Hepatic stellate cell (primary cell): ENCODE data around the gene C17orf107.
"Not testable (repeated sequence)": the region's sequence is repeated elsewhere in the genome, so short reads cannot be mapped to it uniquely, and the experiment has no call there.

Experiments used
- DNase-seq: peaks from one replicate; pipeline ENCODE4 v3.0.0; 2011; ENCODE audit warnings: low spot score

Gene C17orf107

DNA sequence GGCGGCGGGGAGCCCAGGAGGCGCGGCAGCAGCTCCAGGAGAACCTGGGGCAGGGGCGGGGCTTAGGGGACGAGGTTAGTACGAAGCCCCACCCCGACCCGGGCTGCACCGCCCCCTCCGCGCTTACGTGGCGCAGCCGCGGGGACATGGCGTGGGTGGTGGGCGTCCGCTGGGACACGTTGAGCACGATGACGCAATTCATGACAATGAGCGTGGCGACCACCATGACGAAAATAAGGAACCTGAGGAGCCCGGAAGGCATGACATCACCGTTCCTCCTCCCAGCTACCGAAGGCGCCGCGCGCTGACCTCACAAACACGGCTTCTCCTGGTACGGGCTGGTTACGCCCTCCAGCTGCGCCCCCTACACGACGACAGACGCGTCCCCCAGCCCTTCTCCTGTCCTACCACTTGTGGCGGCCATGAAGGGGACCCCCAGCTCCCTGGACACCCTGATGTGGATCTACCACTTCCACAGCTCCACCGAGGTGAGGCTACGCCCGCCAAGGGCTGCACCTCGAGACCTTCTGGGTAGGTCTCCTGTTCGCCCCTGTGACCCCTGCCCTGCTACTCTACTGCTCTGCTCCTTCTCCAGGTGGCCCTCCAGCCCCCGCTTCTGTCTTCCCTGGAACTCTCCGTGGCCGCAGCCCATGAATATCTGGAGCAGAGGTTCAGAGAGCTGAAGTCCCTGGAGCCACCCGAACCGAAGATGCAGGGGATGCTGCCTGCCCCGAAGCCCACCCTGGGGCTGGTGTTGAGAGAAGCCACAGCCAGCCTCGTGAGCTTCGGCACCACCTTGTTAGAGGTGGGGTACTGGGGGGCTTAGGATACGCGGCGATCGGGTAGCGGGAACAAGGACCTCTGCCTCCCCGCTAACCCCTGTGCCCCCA is at the start of gene C17orf107:
C17orf107 (plus strand) TSS at position 196 of the 890 bp plus-strand sequence; CDS start at position 423, 227 bp downstream.
- peak; percentile 71 for DNase-seq

DNA sequence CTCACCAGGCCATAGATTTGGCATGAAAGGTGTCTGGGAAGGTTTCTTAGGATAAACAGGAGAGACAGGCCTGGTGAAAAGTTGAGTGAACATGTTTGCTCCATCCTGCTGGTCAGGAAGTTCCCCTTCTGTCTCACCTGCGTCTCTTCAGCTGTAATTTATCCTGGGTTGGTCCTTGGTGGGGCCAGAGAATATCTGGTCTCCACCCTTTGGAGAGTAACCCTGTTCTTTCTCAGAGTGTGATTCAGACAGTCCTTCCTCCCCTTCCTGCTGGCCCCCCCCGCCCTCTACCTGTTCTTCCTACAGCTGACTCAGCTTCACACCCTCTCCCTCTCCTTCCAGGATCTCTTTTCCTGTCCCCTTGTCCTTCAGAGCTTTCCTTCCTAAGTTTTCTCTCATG is 49.1 kb upstream of the C17orf107 start:
- DNase-seq, result no peak

DNA sequence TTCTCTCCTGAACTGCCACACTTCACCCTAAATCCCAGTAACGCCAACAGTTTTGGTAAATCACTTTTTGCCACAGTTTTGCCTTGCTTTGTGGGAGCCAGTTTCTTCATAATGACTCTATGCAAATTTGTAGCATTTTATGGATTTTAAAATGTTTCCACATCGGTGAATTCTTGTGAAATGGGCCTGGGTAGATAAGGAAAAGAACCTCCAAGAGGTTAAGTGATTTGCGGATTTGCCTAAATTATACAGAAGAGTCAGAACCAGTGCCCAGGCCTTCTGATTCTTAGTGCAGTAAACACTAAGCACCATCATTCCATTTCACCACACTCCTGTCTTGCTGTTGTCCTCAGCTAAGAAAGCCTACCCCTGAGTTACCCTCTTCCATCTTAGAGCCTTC is 48.3 kb upstream of the C17orf107 start:
- DNase-seq, result no peak

DNA sequence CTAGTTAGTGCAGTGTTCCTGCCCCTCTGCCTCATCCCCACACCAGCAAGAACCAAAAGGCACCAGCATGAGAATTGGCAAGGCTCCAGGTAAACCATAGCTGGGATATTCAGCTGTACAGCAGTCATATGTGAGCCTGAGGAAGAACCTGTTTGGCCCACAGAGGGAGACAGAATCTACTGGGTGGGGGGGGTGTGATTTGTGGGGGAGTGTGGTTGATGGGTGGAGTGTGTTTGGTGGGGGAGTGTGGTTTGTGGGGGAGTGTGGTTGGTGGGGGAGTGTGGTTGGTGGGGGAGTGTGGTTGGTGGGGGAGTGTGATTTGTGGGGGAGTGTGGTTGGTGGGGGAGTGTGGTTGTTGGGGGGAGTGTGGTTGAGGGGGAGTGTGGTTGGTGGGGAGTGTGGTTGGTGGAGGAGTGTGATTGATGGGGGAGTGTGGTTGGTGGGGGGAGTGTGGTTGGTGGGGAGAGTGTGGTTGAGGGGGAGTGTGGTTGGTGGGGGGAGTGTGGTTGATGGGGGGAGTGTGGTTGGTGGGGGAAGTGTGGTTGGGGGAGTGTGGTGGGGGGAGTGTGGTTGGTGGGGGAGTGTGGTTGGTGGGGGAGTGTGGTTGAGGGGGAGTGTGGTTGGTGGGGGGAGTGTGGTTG is 46.6 kb upstream of the C17orf107 start:
- peak; percentile 76 for DNase-seq

DNA sequence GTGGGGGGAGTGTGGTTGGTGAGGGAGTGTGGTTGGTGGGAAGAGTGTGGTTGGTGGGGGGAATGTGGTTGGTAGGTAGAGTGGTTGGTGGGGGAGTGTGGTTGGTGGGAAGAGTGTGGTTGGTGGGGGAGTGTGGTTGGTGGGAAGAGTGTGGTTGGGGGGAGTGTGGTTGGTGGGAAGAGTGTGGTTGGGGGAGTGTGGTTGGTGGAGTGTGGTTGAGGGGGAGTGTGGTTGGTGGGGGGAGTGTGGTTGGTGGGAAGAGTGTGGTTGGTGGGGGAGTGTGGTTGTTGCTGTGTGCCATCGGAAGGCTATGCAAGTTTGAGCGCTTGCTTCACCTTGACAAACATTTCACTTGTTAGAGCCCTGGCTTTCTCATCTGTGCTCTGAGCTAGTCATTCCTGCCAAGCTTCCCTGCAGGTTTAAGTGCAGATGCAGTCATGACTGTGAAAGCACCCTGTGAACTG is 46.1 kb upstream of the C17orf107 start:
- no peak for DNase-seq

DNA sequence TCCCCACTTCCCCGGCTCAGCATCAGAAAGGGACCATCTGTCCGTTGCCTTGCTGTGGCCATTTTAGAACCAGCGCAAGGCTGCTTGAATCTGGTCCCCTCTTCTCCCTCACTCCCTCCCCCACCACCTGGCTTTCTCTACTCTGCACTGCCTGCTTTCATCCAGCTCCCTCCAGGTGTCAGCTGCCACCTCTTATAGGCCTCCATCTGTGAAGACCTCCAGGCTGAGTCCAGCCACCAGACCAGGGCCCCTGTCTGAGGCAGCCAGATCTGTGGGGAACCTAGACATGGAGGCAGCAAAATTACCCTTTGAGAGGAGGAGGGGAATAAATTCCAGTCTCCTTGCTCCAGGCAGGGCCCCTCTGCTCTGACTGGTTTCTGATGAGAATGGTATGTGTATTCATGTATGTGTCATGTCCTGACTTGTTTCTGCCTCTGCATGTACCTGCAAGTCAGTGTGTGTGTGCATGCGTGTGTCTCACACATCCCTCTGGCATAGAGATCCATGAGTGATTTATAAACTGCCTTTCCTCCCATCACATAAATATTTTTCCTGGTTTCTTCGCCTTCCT is 45.1 kb upstream of the C17orf107 start:
- DNase-seq, result no peak

DNA sequence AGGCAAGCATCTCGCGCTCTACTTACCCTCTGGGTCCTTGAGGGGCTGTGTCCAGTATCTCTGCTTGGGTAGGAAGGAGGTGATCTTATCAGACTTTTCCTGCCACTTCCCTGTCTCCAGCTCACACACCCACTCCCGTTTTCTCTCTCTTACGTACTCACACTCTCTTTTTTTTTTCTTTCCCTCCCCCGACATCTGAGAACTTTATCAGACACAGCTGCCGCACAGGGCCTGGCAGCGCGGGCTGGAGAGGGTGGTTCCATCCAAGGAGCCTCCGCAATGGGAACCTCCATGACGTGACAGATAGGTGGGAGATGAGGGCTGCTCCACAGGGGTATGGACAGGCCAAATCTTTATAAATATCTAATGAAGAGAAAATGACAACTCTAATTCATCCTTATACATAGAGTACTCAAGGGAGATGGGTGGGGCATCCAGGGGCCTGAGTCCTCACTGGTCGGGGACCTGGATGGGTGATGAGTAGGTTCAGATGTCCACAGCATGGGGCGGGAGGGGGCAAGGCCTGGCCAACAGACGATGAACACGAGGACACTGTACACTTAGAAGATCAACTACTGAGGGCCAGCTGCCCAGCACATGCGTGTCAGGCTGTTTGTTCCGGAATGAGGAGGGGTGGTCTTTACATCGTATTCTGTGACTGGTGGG is 42.9 kb upstream of the C17orf107 start:
- DNase-seq, result no peak

DNA sequence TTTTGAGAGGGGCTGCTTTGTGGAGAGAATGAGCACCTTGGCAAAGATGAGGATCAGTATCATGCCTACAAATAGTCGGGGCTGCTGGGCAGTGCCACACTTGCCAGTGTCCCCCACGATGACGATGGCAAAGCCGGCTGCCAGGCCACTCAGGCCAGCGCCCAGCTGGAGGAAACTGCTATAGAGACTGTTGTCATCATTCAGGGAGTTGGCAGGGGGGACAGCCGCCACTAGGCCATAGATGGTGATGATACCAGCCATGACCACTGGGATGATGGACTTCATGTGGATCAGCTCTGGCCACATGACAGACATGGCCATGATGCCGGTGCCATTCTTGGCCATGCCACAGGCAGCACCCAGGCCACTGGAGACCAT is 42.4 kb upstream of the C17orf107 start:
- no peak for DNase-seq

DNA sequence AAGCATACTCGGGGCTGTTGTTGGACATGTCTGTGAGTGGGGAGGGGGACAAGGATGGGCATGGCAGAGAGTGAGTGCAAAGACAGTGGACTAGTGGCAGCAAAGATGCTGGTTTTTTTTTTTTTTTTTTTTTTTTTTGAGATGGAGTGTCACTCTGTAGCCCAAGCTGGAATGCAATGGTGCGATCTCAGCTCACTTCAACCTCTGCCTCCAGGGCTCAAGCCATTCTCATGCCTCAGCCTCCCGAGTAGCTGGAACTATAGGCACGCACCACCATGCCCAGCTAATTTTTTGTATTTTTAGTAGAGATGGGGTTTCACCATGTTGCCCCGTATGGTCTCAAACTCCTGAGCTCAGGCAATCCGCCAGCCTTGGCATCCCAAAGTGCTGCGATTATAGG is 42.0 kb upstream of the C17orf107 start:
- DNase-seq, result not testable (repeated sequence)

DNA sequence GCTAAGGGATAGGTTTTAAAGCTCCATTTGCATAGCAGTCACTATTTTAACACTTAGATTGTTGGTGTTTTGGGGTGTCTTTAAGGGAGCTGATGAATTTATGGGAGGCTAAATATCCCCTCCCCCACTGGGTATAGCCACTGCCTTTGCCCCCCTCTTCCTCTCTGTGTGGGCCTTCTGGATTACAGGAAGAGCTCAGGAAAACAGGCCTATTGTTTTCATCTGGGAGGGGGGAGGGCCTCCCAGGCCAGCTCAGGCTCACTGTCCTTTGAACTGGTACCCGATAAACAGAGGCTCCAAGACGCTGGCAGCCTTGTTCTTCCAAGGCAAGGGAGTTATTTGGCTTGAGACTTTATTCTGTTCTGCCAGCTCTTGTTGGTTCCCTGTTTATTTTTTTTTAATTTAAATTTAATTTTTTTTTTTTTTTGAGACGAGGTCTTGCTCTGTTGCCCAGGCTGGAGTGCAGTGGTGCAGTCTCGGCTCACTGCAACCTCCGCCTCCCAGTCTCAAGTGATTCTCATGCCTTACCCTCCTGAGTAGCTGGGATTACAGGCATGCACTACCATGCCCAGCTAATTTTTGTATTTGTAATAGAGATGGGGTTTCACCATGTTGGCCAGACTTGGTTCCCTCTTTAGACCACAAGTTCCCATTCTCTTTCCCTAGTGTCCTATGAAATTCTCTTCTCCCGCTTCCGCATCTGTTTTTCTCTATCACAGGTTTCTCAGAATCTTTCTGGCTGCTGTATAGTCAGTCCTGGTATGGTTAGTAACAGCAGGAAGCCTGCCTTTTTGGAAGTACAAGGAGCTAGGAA is 41.1 kb upstream of the C17orf107 start:
- DNase-seq, result no peak

DNA sequence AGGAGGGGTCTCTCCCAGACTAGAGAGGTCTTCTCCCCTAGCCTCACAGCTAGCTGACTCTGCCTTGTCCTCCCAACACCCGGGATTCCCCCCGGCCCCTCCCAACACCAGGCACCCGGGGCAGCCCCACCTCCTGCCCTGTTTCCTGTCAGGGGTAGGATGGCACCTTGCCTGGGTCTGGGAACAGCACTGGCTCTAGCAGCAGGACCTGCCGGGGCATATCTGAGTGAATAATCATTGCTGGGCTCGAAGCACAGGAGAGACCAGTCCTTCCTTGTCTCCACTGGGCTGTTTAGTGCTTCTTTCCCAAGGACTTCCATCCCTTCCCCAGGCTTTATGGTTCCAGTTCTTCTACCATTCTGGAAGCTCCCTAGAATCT is 40.5 kb upstream of the C17orf107 start:
- DNase-seq, result peak; percentile 19

DNA sequence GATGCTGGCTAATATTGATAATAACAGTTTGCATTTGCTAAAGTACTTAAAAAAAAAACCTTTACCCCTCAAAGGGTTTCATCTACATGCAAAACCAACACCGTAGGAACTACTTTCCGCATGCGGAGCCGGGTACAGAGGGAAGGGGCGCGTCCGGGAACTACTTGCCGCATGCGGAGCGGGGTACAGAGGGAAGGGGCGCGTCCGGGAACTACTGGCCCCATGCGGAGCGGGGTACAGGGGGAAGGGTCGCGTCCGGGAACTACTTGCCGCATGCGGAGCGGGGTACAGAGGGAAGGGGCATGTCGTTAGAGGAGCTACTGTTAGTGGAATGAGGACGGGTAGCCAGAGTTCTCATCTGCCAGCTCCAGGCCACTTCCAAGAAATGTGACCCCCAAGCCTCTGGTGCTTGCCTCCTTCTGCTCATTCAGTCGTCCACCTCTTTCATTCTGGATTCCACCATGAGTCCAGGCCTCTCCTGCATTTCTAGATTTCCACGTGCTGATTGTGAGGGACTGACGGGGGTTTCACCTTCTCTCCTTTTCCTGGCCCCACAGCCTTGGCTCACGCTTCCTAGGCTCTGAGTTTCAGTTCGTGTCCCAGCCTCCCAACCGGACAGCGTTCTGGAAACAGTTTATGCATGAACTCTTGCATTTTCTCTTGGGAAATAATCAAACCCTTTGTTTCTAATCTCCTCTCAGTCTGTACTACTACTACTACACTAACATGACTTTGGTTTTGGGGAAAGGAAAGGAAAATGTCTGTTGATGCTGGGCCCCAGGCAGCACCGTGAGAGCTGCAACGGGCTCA is 39.3 kb upstream of the C17orf107 start:
- no peak for DNase-seq

DNA sequence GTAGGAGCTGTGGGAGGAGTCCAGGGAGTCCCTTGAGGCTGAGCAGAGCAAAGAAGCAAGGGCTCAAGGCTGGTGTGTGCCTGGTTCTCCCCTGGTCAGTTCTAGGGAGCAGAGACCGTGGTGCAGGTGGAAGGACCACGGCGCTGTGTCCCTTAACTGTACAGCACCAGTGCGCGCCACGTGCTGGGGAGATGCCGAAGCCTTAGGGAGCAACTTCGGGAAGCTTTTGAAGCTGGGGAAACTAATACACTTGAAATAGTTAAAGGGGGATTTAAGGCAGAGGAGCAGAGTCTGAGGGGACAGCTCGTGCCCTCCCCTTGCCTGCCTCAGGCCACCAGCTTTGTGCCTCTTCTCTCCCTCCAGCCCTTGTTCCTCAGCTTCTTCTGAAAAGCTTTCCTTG is 38.7 kb upstream of the C17orf107 start:
- DNase-seq, result no peak

DNA sequence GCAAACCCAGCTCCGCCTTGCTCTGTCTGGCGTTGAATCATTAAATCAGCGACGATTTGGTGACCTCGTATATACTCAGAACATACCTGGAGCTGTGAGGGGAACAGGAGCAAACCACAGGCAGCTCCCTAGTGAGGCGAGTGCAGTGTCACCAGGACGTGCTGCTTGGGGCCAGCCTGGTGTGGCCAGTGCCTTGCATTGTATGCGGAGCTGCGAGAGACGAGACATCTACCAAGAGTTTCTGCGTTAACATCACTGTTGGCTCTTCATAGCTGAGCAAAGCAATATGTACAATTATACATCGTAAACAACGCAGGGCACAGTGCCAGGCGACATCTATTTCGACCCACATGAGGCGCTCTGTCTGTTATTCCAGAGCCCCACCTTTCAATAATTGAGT is 38.3 kb upstream of the C17orf107 start:
- no peak for DNase-seq

DNA sequence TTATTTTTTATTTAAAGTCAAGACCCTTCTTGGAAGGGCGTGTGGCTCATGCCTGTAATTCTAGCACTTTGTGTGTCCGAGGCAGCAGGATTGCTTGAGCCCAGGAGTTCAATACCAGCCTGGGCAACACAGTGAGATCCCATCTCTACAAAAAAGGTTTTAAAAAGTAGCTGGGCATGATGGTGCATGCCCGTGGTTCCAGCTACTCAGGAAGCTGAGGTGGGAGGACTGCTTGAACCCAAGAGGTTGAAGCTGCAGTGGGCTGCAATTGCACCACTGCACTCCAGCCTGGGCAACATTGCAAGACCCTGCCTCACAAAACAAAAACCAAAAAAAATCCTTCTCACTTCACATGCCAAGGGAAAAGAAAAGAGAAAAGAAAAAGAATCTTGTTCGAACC is 36.6 kb upstream of the C17orf107 start:
- no peak for DNase-seq

DNA sequence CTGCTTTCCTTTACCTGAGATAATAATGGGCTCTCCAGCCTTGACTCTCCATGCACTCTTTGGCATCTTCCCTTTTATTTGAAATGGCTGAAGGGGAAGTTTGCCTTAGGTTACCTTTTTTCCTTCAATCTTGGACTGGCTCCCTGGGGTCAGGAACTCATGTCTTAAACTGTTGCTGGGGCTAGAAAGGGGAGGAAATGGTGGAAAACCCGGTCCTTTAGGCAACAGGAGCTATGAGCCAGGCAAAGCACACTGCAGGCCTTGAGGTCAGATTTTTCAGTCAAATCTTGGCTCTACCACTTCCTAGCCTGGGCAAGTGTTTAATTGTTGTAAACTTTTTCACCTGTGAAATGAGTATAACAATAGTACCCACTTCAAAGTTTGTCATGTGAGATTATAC is 36.0 kb upstream of the C17orf107 start:
- DNase-seq, result no peak

DNA sequence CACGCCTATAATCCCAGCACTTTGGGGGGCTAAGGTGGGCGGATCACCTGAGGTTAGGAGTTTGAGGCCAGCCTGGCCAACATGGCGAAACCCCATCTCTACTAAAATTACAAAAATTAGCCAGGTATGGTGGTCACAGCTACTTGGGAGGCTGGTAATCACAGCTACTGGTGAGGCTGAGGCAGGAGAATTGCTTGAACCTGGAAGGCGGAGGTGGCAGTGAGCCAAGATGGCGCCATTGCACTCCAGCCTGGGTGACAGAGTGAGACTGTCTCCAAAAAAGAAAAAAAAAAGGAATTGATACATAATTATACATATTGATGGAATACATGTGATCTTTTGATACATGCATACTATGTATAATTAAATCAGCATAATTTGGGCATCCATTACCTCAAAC is 31.8 kb upstream of the C17orf107 start:
- DNase-seq, result not testable (repeated sequence)

DNA sequence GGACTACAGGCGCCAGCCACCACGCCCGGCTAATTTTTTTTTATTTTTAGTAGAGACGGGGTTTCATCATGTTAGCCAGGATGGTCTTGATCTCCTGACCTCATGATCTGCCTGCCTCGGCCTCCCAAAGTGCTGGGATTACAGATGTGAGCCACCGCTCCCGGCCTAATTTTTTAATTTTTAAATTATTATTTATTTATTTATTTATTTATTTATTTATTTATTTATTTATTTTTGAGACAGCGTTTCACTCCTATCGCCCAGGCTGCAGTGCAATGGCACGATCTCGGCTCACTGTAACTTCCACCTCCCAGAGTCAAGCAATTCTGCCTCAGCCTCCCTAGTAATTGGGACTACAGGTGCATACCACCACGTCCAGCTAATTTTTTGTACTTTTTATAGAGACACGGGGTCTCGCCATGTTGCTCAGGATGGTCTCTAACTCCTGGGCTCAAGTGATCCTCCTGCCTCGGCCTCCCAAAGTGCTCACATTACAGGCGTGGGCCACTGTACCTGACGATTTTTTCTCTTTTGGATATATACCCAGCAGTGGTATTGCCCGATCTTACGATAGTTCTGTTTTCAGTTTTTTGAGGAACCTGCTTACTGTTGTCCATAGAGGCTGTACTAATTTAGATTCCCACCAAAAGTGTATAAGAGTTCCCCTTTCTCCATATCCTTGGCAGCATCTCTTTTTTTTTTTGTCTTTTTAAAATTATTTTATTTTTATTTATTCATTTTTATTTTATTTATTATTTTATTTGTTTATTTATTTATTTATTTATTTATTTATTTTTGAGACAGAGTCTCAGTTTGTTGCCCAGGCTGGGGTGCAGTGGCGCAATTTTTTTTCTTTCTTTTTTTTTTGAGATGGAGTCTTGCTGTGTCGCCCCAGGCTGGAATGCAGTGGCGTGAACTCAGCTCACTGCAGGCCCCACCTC is 30.0 kb upstream of the C17orf107 start:
- not testable (repeated sequence) for DNase-seq

DNA sequence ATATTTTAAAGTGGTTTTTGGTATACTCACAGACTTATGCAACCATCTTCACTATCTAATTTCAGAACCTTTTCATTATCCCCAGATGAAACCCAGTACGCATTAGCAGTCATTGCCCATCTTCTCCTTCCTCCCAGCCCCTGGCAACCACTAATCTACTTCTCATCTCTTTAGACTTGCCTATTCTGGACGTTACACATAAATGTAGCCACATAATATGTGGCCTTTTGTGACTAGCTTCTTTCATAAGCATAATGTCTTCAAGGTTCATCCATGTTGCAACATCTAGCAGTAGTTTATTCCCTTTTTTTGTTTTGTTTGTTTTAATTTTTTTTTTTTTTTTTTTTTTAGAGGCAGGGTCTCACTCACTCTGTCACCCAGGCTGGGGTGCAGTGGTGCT is 28.5 kb upstream of the C17orf107 start:
- no peak for DNase-seq

DNA sequence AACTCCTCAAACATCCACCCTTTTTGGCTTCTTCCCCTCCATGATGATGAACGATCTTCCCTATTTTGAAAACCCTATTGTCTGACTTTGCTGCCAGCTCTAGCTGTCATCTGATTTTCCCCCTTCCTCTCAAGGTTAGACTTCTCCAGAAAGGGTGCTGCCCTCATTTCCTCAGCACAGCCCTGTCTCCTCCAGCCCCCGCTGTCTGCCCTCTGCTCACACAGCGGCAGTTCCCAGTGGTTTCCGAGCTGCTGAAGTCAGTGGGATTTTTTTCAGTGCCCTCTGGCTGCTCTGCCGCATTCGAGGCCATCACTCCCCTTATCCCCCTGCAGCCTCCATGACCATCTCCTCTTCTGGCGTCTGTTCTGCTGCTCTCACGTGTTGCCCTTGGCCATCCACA is 26.6 kb upstream of the C17orf107 start:
- no peak for DNase-seq
